Measurements from ENCODE around the gene FER1L5.
"Not testable (repeated sequence)": the region's sequence is repeated elsewhere in the genome, so short reads cannot be mapped to it uniquely, and the experiment has no call there.

The FER1L5 gene

GRCh38 chr2:96637385-96638143 lies 5.0 kb upstream of the FER1L5 start:
- DNase-seq = peak; percentile 87

- DNase-seq = peak; percentile 80
These were observed 4.1 kb upstream of the FER1L5 start, which contains the start of gene KANSL3 for GRCh38 chr2:96638144-96639121. KANSL3 (minus strand) TSS chr2:96638312; CDS start chr2:96637135, 1,177 bp downstream.

GRCh38 chr2:96647681-96648080 lies 5.1 kb downstream of the FER1L5 start:
- no peak for DNase-seq

- DNase-seq = no peak
These were observed 5.9 kb downstream of the FER1L5 start for GRCh38 chr2:96648306-96648930.

GRCh38 chr2:96649342-96649741 lies 6.8 kb downstream of the FER1L5 start:
- no peak for DNase-seq

- no peak for DNase-seq
These were observed 9.2 kb downstream of the FER1L5 start for GRCh38 chr2:96651793-96652192.

- DNase-seq = not testable (repeated sequence)
These were observed 12.2 kb downstream of the FER1L5 start for GRCh38 chr2:96654791-96655190.

- DNase-seq = no peak
These were observed 13.0 kb downstream of the FER1L5 start for GRCh38 chr2:96655526-96655925.

- DNase-seq = no peak
These were observed 14.0 kb downstream of the FER1L5 start for GRCh38 chr2:96656540-96656939.

- DNase-seq = no peak
These were observed 18.8 kb downstream of the FER1L5 start for GRCh38 chr2:96661324-96661723.

- DNase-seq = no peak
These were observed 19.8 kb downstream of the FER1L5 start for GRCh38 chr2:96662360-96662759.

GRCh38 chr2:96663177-96663576 lies 20.6 kb downstream of the FER1L5 start:
- no peak for DNase-seq

GRCh38 chr2:96663829-96664228 lies 21.3 kb downstream of the FER1L5 start:
- DNase-seq = no peak

GRCh38 chr2:96664366-96664925 lies 21.9 kb downstream of the FER1L5 start:
- DNase-seq = no peak

GRCh38 chr2:96665083-96665569 lies 22.6 kb downstream of the FER1L5 start:
- peak; percentile 100 for DNase-seq

- not testable (repeated sequence) for DNase-seq
These were observed 23.2 kb downstream of the FER1L5 start for GRCh38 chr2:96665717-96666116.

- no peak for DNase-seq
These were observed 26.2 kb downstream of the FER1L5 start for GRCh38 chr2:96668771-96669170.

GRCh38 chr2:96669539-96670215 lies 27.1 kb downstream of the FER1L5 start:
- DNase-seq = no peak

- DNase-seq = no peak
These were observed 37.3 kb downstream of the FER1L5 start for GRCh38 chr2:96679848-96680247.

GRCh38 chr2:96680561-96681141 lies 38.1 kb downstream of the FER1L5 start:
- DNase-seq = no peak

- no peak for DNase-seq
These were observed 39.0 kb downstream of the FER1L5 start for GRCh38 chr2:96681540-96681939.

GRCh38 chr2:96683307-96683706 lies 40.7 kb downstream of the FER1L5 start:
- no peak for DNase-seq

Measured in NCI-H226 (cell line).